ENCODE data around the gene RAPGEF4.

Gene RAPGEF4

DNA sequence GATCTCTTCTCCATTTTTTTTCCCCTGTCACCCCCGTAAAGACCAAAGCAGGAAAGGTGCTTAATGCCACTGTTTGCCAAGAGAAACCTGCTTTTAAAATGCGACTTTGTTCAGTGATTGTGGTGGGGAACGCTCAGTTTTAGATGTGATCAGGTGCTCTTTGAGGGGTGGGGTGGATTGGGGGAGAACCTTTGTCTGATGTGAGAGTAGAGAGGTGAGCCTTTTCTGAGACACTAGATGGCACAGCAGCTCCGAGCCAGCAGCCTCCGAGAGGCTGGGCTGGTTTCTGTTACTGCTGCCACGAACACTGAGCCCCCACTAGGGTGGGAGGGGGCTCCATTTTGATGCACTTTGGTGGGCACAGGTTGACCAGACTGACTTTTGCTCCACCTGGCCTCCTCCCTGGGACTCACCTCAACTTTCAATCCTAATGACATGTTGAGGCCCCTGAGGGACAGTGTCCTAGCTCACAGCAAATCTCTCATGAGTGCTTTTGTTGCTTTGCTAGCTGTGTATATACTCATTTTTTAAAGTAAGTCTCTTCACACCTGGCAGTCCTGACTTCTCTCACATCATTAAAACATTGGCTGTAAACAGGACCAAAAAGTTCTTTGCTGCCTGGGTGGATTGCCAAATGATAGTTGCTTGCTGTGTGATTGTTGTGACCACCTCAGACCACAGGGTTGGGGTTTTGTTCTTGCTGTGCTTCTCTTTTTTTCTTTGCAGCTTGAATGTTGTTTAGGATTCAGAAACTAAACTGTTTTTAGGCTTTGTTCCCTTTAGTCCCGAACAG lies 241.8 kb downstream of the RAPGEF4 start:
- DNase-seq = no peak

GRCh38 chr2:172978063-172978383 lies 242.4 kb downstream of the RAPGEF4 start:
- no peak for DNase-seq

- no peak for DNase-seq
These were observed 249.7 kb downstream of the RAPGEF4 start for GRCh38 chr2:172985139-172985892.

DNA sequence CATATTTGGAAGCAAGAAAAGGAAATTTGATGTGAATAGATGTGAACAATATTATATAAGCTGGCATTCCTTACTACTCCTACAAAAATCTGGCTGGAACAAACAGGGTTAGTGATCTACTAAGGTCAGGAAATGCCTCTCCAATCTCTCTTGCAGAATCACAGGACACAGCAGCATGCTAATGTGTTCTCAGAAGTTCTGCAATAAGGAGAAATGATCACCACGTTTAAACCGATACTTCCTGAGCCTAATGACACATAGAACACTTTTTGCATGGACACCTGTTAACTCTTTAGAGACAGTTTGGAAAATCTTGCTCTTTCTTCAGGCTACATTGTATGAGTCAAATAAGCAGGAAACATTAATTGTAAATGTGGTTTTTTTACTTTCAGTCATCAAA lies 250.4 kb downstream of the RAPGEF4 start:
- DNase-seq = no peak

- no peak for DNase-seq
These were observed 253.1 kb downstream of the RAPGEF4 start for GRCh38 chr2:172988728-172989127.

GRCh38 chr2:172991031-172991430 lies 255.4 kb downstream of the RAPGEF4 start:
- DNase-seq = no peak

- DNase-seq = no peak
These were observed 257.5 kb downstream of the RAPGEF4 start for GRCh38 chr2:172993139-172993538.

GRCh38 chr2:172993931-172994717 lies 258.5 kb downstream of the RAPGEF4 start:
- DNase-seq = no peak

DNA sequence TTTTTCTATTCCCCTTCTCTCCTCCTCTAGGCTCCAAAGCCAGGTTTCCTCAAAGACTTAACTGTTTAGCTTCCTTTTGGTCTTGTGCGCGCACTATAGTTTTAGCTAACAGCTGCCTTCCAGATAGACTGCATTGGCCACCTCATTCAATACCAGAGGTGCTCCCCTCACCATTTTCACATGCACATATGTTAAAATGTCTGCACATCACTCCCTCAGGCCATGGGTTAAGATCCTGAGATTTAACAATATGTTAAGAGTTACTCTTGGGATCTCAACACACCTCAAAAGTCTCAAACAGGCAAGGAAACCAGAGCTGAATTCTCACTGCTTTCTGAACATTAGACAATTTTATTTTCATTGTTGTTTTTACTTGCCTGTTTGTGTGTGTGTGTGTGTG lies 259.2 kb downstream of the RAPGEF4 start:
- no peak for DNase-seq

DNA sequence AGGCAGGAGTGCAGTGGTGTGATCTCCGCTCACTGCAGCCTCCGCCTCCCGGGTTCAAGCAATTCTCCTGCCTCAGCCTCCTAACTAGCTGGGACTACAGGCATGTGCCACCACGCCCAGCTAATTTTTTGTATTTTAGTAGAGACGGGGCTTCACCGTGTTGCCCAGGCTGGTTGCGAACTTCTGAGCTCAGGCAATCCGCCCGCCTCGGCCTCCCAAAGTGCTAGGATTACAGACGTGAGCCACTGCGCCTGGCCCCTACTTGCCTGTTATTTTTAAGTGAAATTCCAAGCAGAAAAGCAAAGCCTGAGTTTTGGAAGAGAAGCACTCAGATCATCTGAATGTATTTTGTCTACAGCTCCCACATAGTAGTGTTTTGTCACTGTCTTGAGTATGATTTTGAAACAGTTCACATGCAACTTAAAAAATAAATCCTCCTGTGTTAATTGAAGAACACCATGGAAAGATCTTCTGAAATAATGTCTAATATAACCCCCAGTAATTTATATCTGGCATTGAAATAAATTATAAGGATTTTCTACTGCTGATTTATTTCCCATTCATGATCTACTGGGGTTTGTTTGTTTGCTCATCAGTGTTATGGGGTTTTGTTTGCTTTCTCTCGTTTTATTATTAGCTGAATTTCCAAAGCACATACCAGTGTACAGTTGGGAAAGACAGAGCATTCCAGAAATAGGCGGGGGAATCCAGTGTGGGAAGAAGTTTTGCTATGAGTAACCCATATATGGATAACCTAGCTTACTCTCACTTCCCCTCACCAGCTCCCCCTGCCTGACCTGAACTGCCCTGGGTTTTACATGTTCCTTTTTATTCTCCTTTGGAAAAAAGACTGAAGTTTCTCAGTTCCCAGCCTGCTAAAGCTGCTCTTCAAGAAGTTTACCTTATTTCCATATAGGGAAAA lies 259.9 kb downstream of the RAPGEF4 start:
- DNase-seq = no peak

DNA sequence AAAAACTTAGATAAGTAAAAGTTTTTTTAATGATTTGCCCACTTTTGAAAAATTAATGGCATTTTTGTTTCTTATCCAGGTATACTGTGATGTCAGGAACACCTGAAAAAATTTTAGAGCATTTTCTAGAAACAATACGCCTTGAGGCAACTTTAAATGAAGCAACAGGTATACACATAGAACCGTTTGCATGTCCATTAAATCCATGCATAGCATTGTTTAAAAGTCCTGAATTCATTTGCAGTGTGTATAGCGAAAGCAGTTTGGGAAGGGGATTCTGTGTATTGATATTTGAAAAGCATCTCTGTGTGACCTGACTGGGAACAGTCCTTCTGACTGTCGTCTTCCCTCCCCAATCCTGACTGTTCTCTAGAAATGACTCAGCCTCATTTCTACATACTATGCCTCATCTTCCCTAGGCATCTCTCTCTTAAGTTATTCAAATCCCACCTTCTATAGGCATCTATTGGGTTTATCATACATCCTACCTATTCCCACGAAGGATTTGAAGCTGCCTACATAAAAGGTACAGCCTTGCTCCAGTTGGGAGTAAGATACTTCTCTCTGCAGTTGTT lies 260.8 kb downstream of the RAPGEF4 start:
- DNase-seq = no peak

- DNase-seq = no peak
These were observed 261.4 kb downstream of the RAPGEF4 start for GRCh38 chr2:172997031-172997430.

DNA sequence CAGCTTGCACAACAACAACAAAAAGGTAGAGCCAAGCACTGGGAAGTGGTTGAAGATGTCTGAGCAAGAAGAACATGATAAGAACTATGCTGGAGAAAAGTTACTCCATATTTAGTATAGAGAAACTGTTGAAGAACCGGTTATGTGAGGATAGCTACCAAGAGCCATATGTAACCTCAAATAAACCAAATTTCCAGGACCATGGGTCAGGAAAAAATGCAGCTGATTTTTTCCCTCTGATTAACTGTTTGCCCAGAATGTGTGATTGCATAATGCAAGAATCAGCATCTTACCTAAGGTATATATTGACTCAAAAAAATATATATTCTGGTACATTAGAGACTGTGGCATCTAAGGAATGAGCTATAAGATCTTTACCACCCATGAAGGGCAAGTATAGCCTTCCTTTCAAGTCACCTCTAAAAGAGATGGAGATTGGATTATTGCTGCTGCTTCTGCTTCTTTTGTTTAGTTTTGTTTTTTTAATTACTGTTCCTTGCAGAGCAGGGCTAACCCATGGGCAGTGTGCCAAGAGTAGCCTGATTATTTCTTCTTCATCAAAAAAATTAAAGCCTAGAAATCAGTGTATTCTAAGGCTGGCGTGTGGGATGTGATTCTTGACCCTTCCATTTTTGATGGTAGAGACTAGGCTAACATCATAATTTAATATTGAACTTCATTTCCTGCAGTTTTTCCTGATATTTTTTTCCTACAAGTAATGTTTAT lies 263.1 kb downstream of the RAPGEF4 start:
- DNase-seq = no peak

DNA sequence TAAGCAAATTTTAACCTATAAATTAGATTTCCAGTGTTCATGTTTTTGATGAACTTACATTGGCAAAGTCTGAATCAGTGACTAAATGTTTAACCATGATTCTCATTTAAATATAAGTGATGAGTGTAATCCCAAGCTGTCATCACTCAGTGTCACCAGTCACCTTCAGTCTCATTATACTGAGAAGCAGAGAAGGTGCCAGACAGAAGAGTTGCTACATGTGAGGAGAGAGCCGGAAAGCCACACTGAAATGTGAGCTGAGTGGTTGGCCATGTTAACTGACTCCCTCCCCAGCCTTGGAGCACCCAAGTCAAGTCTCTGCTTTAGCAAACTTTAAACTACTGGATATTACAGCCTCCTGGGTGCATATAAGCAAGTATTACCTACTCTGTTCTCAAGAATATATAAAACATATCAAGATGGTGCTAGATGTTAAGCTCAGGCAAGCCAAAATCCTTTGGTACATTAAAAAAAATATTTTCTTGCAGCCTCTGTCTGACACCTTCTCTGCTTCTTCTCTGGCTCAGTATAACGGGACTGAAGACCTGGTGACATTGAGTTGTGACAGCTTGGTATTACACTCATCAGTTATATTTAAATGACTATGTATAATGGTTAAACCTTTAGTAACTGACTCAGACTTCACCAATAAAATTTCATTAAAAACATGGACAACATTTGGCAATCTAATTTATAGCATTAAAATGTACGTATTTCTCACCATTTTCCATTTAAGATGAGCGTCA lies 264.2 kb downstream of the RAPGEF4 start:
- no peak for DNase-seq

DNA sequence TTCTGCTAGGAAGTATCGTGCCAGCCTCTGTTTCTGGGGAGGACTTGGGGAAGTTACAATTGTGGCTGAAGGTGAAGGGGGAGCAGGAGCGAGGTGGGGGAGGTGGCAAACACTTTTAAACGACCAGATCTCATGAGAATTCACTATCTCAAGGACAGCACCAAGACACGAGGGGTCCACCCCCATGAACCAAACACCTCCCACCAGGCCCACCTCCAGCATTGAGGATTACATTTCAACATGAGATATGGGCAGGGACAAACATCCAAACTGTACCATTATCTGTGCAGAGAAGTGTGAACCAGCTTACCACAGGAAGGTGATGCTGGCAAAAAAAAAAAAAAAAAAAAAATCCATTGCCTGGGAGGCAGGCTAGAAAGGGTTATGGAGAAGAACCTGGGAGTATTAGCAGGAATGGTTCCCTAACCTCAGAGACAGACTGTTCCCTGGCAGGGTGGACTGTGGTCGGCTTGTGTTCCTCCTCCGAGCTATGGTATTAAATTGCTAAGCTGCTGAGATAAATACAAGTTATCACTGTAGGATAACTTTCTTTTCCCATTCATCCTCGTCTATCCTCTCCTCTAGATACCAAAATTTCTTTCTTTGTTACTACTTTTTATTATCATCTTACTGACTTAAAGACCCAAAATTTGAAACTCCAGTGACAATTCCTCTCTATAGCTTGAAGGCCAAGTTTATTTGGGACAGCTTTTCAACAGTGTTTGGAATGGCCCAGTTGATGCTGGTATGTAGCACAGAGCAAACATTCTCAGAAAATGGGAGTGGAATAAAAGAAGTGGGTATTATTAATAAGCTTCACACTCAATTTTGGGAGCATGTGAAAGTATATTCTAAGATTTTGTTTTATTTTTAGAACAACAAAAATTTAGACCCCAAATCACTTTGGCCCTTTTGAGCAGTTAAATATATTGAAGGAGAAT lies 266.3 kb downstream of the RAPGEF4 start:
- no peak for DNase-seq

- DNase-seq = no peak
These were observed 267.3 kb downstream of the RAPGEF4 start for GRCh38 chr2:173002751-173003541.

DNA sequence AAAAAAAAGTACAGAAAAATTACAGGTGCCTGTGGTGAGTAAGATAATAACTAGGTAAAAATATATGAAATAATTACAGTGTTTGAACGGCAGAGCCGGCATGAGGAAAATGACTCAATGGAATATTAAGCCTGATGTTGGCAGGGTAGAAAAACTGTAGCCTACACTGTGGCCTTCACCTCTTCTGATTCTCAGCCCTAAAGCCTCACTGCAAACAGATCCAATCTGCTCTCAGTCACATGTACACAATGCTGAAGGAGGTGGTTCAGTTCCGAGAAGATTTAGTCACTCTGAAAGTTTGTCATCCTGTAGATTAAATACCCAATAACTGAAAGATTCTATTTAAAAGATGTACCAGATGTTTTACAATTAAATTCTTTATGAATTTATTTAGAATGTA lies 273.1 kb downstream of the RAPGEF4 start:
- DNase-seq = no peak

GRCh38 chr2:173010233-173010632 lies 274.6 kb downstream of the RAPGEF4 start:
- no peak for DNase-seq

- DNase-seq = no peak
These were observed 280.8 kb downstream of the RAPGEF4 start for GRCh38 chr2:173016451-173016850.

All from NCI-H345 (cell line).